HuH-7.5 (cell line): ENCODE data around the gene SCGN.

Source experiments
- DNase-seq: peaks from one replicate; pipeline ENCODE4 v3.0.0; 2011; ENCODE audit warnings: low spot score

Gene SCGN

GRCh38 chr6:25652007-25652515 is at the start of gene SCGN:
Gene SCGN (plus strand): TSS chr6:25652215. CDS start chr6:25652404, 189 bp downstream.
- no peak for DNase-seq

- no peak for DNase-seq
These were observed 49.4 kb upstream of the SCGN start for GRCh38 chr6:25602674-25602982.

GRCh38 chr6:25603251-25603650 is 48.8 kb upstream of the SCGN start:
- no peak for DNase-seq

- no peak for DNase-seq
These were observed 45.9 kb upstream of the SCGN start for GRCh38 chr6:25606151-25606550.

- no peak for DNase-seq
These were observed 43.3 kb upstream of the SCGN start for GRCh38 chr6:25608558-25609174.

GRCh38 chr6:25612666-25613065 is 39.3 kb upstream of the SCGN start:
- no peak for DNase-seq

GRCh38 chr6:25613415-25613814 is 38.6 kb upstream of the SCGN start:
- DNase-seq, result no peak

- DNase-seq, result no peak
These were observed 38.0 kb upstream of the SCGN start for GRCh38 chr6:25614052-25614451.

- no peak for DNase-seq
These were observed 36.5 kb upstream of the SCGN start for GRCh38 chr6:25615471-25615870.

GRCh38 chr6:25617997-25618396 is 34.0 kb upstream of the SCGN start:
- no peak for DNase-seq

GRCh38 chr6:25619217-25619616 is 32.8 kb upstream of the SCGN start:
- no peak for DNase-seq

- no peak for DNase-seq
These were observed 31.6 kb upstream of the SCGN start for GRCh38 chr6:25620391-25620790.

- DNase-seq, result no peak
These were observed 28.9 kb upstream of the SCGN start for GRCh38 chr6:25623065-25623464.

- no peak for DNase-seq
These were observed 28.1 kb upstream of the SCGN start for GRCh38 chr6:25623879-25624278.

GRCh38 chr6:25627001-25627400 is 25.0 kb upstream of the SCGN start:
- DNase-seq, result no peak

- DNase-seq, result no peak
These were observed 23.4 kb upstream of the SCGN start for GRCh38 chr6:25628471-25629197.

- no peak for DNase-seq
These were observed 22.8 kb upstream of the SCGN start for GRCh38 chr6:25629198-25629576.

- no peak for DNase-seq
These were observed 21.3 kb upstream of the SCGN start for GRCh38 chr6:25630508-25631278.

- DNase-seq, result no peak
These were observed 16.1 kb upstream of the SCGN start for GRCh38 chr6:25635886-25636317.

- DNase-seq, result no peak
These were observed 14.8 kb upstream of the SCGN start for GRCh38 chr6:25637211-25637610.

- no peak for DNase-seq
These were observed 14.0 kb upstream of the SCGN start for GRCh38 chr6:25637960-25638434.

- DNase-seq, result no peak
These were observed 12.4 kb upstream of the SCGN start for GRCh38 chr6:25639653-25640052.

- DNase-seq, result no peak
These were observed 11.6 kb upstream of the SCGN start for GRCh38 chr6:25640446-25640845.
